Measurements from ENCODE around the gene PIP4P1. TPM values are rescaled to one million over a fixed set of nuclear protein-coding genes. Genes with fewer than 3 reads are reported as not detected.
A peak's percentile ranks its signal among the peaks of the same experiment; 100 is the strongest.

PIP4P1 gene
- total and polyA plus RNA-seq, 2 experiments from 2014 or later: 20.9 to 26.4 TPM

DNA sequence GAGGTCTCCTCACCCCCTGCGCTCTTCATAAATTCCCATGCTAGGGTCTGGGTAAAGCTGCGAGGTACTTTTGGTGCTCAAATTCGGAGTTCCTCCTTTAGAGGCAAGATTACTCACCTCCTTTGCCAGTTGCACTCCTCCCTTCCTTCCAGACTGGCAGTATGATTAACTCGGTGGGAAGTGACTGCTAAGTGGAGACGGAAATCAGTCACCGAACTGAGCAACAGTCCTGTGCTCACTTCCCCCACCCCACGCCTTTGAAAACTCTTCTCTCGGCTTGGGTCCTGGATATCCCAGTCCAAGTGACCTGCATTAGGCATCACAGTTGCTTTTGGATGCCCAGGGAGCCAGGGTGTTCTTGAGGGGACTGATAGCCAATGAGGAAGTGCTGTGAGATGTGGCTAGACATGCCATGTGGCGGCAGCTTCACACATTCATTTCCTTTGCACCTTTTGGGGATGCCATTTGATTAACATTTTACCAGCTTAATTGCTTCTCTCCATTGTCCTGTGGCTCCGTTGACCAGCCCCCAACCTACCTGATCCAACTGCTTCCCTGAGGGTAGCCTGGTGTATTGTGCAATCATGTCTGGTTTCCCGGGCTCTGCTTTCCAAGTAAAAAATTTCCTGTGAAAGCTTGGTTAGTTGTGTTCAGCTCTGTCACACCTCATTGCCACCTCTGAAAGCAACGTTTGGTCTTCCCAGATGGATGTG is 8.8 kb upstream of the PIP4P1 start:
- Histone ChIP-seq H3K27ac (ENCODE audit: low read depth) (0 out of 2 replicates have a peak overlapping the region, but pooled peaks have one; percentile 70), H2AFZ (peak overlapping the region; percentile 93)

DNA sequence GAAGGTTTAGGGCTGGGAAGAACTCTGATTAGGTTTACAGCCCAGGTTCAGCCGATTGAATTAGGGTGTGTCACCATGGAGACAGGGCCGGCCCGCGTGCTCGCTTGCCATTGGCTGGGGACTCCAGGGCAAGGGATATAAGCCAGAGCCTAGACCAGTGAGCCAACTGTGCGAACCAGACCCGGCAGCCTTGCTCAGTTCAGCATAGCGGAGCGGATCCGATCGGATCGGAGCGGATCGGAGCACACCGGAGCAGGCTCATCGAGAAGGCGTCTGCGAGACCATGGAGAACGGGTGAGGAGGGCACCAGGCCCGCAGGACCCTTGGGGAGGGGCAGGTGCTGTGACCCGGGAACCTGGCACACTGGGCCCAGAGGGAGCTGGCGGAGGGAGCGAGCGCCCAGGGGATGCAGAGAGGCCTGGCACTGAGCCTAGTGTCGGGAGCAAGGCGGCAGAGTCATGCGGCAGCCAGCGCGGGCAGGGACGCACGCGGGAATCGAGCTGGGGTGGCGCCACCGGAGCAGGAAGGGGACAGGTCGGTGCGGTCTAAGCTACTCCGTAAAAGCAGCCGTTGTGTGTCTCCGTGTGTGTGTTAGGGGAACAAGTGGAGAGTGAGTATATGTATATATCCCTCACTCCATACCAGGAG is 8.1 kb upstream of the PIP4P1 start, which contains the start of gene PNP:
TSS of gene PNP (plus strand) at position 165 of the 648 bp plus-strand sequence. CDS start at position 284, 119 bp downstream.
- Mint-ChIP-seq H3K27ac (peak within 1 kb of the TSS; percentile 98), H3K4me1 (peaks cover 20% of the 10 kb centered on the region; the same call in 2 of the 3 replicates), H3K36me3 (ENCODE audit: low read depth) (peaks cover 32% of the 10 kb centered on the region), H3K4me3 (peak within 1 kb of the TSS; percentile 99), H3K9me3 (no peaks in the 10 kb centered on the region), H3K27me3 (ENCODE audit: insufficient read depth, low read depth, poor library complexity) (peaks cover 14% of the 10 kb centered on the region)
- DNase-seq (ENCODE audit: low spot score): peak; percentile 97
- Histone ChIP-seq H3K4me1 (ENCODE audit: insufficient read depth) (peaks cover 19% of the 10 kb centered on the region), H3K9me2 (ENCODE audit: insufficient read depth) (no peaks in the 10 kb centered on the region), H3K4me2 (peak within 1 kb of the TSS; percentile 98), H3F3A (replicated peaks; ENCODE audit: low read depth) (peaks cover 13% of the 10 kb centered on the region; the same call in 1 of the 2 replicates), H2AFZ (peak within 1 kb of the TSS; percentile 93), H3K4me3 (peak within 1 kb of the TSS; percentile 91), H3K27me3 (ENCODE audit: insufficient read depth) (no peaks in the 10 kb centered on the region), H3K79me2 (replicated peaks; ENCODE audit: insufficient read depth) (peaks cover 40% of the 10 kb centered on the region), H3K36me3 (ENCODE audit: insufficient read depth) (peaks cover 14% of the 10 kb centered on the region; the same call in 1 of the 2 replicates), H3K27ac (ENCODE audit: low read depth) (no peak within 1 kb of the TSS), H4K20me1 (replicated peaks; ENCODE audit: insufficient read depth) (peaks cover 3% of the 10 kb centered on the region)
- TF ChIP-seq, protein P1, sequence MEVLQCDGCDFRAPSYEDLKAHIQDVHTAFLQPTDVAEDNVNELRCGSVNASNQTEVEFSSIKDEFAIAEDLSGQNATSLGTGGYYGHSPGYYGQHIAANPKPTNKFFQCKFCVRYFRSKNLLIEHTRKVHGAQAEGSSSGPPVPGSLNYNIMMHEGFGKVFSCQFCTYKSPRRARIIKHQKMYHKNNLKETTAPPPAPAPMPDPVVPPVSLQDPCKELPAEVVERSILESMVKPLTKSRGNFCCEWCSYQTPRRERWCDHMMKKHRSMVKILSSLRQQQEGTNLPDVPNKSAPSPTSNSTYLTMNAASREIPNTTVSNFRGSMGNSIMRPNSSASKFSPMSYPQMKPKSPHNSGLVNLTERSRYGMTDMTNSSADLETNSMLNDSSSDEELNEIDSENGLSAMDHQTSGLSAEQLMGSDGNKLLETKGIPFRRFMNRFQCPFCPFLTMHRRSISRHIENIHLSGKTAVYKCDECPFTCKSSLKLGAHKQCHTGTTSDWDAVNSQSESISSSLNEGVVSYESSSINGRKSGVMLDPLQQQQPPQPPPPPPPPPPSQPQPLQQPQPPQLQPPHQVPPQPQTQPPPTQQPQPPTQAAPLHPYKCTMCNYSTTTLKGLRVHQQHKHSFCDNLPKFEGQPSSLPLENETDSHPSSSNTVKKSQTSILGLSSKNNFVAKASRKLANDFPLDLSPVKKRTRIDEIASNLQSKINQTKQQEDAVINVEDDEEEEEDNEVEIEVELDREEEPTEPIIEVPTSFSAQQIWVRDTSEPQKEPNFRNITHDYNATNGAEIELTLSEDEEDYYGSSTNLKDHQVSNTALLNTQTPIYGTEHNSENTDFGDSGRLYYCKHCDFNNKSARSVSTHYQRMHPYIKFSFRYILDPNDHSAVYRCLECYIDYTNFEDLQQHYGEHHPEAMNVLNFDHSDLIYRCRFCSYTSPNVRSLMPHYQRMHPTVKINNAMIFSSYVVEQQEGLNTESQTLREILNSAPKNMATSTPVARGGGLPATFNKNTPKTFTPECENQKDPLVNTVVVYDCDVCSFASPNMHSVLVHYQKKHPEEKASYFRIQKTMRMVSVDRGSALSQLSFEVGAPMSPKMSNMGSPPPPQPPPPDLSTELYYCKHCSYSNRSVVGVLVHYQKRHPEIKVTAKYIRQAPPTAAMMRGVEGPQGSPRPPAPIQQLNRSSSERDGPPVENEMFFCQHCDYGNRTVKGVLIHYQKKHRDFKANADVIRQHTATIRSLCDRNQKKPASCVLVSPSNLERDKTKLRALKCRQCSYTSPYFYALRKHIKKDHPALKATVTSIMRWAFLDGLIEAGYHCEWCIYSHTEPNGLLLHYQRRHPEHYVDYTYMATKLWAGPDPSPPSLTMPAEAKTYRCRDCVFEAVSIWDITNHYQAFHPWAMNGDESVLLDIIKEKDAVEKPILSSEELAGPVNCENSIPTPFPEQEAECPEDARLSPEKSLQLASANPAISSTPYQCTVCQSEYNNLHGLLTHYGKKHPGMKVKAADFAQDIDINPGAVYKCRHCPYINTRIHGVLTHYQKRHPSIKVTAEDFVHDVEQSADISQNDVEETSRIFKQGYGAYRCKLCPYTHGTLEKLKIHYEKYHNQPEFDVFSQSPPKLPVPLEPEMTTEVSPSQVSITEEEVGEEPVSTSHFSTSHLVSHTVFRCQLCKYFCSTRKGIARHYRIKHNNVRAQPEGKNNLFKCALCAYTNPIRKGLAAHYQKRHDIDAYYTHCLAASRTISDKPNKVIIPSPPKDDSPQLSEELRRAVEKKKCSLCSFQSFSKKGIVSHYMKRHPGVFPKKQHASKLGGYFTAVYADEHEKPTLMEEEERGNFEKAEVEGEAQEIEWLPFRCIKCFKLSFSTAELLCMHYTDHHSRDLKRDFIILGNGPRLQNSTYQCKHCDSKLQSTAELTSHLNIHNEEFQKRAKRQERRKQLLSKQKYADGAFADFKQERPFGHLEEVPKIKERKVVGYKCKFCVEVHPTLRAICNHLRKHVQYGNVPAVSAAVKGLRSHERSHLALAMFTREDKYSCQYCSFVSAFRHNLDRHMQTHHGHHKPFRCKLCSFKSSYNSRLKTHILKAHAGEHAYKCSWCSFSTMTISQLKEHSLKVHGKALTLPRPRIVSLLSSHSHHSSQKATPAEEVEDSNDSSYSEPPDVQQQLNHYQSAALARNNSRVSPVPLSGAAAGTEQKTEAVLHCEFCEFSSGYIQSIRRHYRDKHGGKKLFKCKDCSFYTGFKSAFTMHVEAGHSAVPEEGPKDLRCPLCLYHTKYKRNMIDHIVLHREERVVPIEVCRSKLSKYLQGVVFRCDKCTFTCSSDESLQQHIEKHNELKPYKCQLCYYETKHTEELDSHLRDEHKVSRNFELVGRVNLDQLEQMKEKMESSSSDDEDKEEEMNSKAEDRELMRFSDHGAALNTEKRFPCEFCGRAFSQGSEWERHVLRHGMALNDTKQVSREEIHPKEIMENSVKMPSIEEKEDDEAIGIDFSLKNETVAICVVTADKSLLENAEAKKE (CRISPR knock-in tag; IDR thresholded peaks at IDR 0.05): no peak
- peak; percentile 99 for TF ChIP-seq POLR2AphosphoS5 (IDR thresholded peaks at IDR 0.05; ENCODE audit: low read depth)
- TF ChIP-seq JUNB (IDR thresholded peaks at IDR 0.05; ENCODE audit: unreplicated experiment): no peak
- no peak for TF ChIP-seq STAT1 (IDR thresholded peaks at IDR 0.05; ENCODE audit: unreplicated experiment)
- TF ChIP-seq NANOG (IDR thresholded peaks at IDR 0.05; ENCODE audit: borderline replicate concordance): no peak
- ATAC-seq: peak; percentile 97

More for the DNA sequence above, 8.8 kb upstream of the PIP4P1 start:
- peaks cover 19% of the 10 kb centered on the region for H3K4me1 ChIP-seq (ENCODE audit: insufficient read depth)
- ATAC-seq: peak; percentile 14
- Mint-ChIP-seq H3K4me1 (peaks cover 20% of the 10 kb centered on the region; the same call in 2 of the 3 replicates), H3K9me3 (no peaks in the 10 kb centered on the region), H3K27ac (peak overlapping the region; percentile 98), H3K27me3 (ENCODE audit: insufficient read depth, low read depth, poor library complexity) (peaks cover 14% of the 10 kb centered on the region), H3K36me3 (ENCODE audit: low read depth) (peaks cover 39% of the 10 kb centered on the region), H3K4me3 (peak overlapping the region; percentile 99)
- H3F3A ChIP-seq (replicated peaks; ENCODE audit: low read depth): peaks cover 14% of the 10 kb centered on the region; the same call in 1 of the 2 replicates
- H3K9me2 ChIP-seq (ENCODE audit: insufficient read depth): no peaks in the 10 kb centered on the region
- peaks cover 21% of the 10 kb centered on the region; the same call in 1 of the 2 replicates for H3K36me3 ChIP-seq (ENCODE audit: insufficient read depth)
- DNase-seq (ENCODE audit: low spot score): peak; percentile 48
- TF ChIP-seq CREB1 (CRISPR knock-in tag; IDR thresholded peaks at IDR 0.05; ENCODE audit: low read depth): no peak
- no peak for TF ChIP-seq ZNF331 (CRISPR knock-in tag; IDR thresholded peaks at IDR 0.05; ENCODE audit: low read depth)
- peak overlapping the region; percentile 91 for H3K4me3 ChIP-seq
- H3K27me3 ChIP-seq (ENCODE audit: insufficient read depth): no peaks in the 10 kb centered on the region
- H3K4me2 ChIP-seq: peak overlapping the region; percentile 98
- peaks cover 40% of the 10 kb centered on the region for H3K79me2 ChIP-seq (replicated peaks; ENCODE audit: insufficient read depth)
- peaks cover 3% of the 10 kb centered on the region for H4K20me1 ChIP-seq (replicated peaks; ENCODE audit: insufficient read depth)

Data from GM23338 (cell line).